Putamen (tissue), 1 donor: ENCODE measurements around the gene TMEM179B.

Source experiments
- DNase-seq: peaks from one replicate; pipeline ENCODE4 v3.0.0-alpha.2; 2016; ENCODE audit warnings: low spot score

The TMEM179B gene

GRCh38 chr11:62832336-62833234 is 45.4 kb downstream of the TMEM179B start, which contains the start of gene TEX54:
Gene TEX54 (minus strand): TSS chr11:62832841.
- no peak for DNase-seq

- no peak for DNase-seq
Measured at GRCh38 chr11:62835336-62835735, 48.1 kb downstream of the TMEM179B start.

DNA sequence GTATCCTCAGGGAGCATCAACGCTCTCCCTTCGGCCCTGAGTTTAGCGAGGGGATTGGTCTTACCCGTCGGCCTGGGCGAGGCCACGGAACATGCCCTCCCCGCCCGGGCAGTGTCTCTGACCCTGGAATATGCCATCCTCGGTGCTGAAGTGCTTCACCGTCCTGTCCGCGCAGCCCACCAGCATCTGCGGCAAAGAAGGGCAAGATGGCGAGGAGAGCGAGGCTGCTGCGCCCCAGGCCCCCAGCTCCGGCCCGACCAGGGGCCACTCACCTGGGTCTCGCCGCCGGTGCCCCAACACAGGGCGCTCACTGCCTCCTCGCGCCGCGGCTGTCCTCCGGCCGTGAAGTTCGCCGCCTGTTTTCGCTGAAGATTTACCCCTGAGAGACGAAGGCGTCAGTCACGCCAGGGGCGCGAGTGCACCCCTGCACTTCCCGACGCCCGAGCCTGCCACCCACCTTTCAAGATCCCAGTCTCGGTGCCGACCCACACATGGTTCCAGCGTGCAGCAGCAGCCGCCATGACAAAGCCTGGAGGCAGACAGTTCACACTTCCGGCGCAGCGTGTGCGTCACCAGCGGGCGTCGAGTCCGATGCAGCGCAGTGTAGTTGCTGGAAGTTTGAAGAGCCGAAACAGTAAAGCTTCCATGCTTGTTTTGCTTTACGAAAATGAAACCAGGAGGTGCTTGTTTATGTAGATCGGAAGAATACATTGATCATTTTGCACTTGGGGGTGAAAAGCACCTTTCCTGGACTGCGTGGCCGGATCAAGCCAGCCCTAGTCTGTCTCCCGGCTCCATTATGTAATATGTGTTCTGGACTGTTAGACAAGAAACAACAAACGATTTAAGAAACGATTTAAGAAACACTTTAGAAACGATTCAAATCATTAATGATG is 52.1 kb downstream of the TMEM179B start, which contains the start of gene WDR74:
Gene WDR74 (minus strand): TSS at position 541 of the 896 bp plus-strand sequence. CDS start 20 bp downstream, at position 521.
- DNase-seq, result peak; percentile 96
